Transverse colon (tissue), 3 donors: ENCODE data around the gene MRPL1.

Source experiments
- CTCF ChIP-seq, 5 experiments: fragments of 200-600 bp in 3 of 5; fragments of 450-650 bp in 2 of 5; sonication (generic) in 3 of 5; IDR thresholded peaks; 1 replicate in 2 of 5; 2 replicates in 3 of 5; pipeline ENCODE4 v1.5.1; 2016 to 2017; ENCODE audit warnings: antibody characterized with exemption in 5 of 5, inconsistent platforms in 3 of 5, mild to moderate bottlenecking in 2 of 5, moderate library complexity in 1 of 5
- EP300 ChIP-seq: sonication (generic); formaldehyde crosslinking; IDR thresholded peaks from one replicate; pipeline ENCODE4 v1.6.1; 2017; ENCODE audit warnings: antibody characterized with exemption, low read depth
- POLR2A ChIP-seq: fragments of 450-650 bp; IDR thresholded peaks from one replicate; pipeline ENCODE4 v1.6.1; 2016; ENCODE audit warnings: antibody characterized with exemption, mild to moderate bottlenecking, moderate library complexity

- no peak for TF ChIP-seq CTCF (IDR thresholded peaks at IDR 0.05)
- TF ChIP-seq POLR2A = no peak
- no peak for TF ChIP-seq EP300
Observed at GRCh38 chr4:77877771-77878565, 15.3 kb downstream of the MRPL1 start.
